ENCODE data around the gene PRKCI.

PRKCI gene

GRCh38 chr3:170346481-170347392 lies 124.5 kb downstream of the PRKCI start:
- no peak for DNase-seq

GRCh38 chr3:170350515-170351413 lies 128.5 kb downstream of the PRKCI start:
- DNase-seq: no peak

GRCh38 chr3:170352936-170353335 lies 130.7 kb downstream of the PRKCI start:
- no peak for DNase-seq

- DNase-seq: no peak
Measured at GRCh38 chr3:170353485-170353884, 131.3 kb downstream of the PRKCI start.

- no peak for DNase-seq
Measured at GRCh38 chr3:170354760-170355159, 132.5 kb downstream of the PRKCI start.

All from NCI-H1417 treated with DMSO at 0.1 percent for 48 hours (cell line).